ENCODE measurements around the gene USP17L15. TPM values are rescaled to one million over a fixed set of nuclear protein-coding genes. Genes with fewer than 3 reads are reported as not detected.
"Not testable (repeated sequence)": the region's sequence is repeated elsewhere in the genome, so short reads cannot be mapped to it uniquely, and the experiment has no call there.

USP17L15 gene
- total RNA-seq: 0.14 TPM in 1 of 2 replicates, not detected in the other

DNA sequence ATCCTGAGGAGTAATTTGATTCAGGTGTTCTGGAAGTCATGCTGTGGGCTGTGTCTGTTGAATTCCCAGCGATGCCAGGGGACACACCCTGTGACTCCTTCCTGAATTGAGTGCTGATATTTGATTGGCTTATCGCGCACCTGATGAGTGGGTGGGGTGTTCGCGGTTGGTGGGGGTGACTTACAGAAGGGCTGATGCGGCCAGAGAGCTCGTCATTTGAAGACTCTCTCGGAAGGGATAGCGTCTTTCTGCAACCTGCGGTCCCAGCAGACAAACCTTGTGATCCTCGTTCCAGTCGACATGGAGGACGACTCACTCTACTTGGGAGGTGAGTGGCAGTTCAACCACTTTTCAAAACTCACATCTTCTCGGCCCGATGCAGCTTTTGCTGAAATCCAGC lies at the start of gene USP17L15:
Gene USP17L15 (plus strand): TSS at position 301 of the 400 bp plus-strand sequence. CDS start 0 bp downstream, at position 301.
- intact Hi-C loops (cut with micrococcal nuclease); H3K9me3 Mint-ChIP-seq; H3K36me3 Mint-ChIP-seq (ENCODE audit: low read depth); DNase-seq; H3K4me3 Mint-ChIP-seq; H3K27ac Mint-ChIP-seq; H3K4me1 Mint-ChIP-seq; H3K27me3 Mint-ChIP-seq: not testable (repeated sequence)

DNA sequence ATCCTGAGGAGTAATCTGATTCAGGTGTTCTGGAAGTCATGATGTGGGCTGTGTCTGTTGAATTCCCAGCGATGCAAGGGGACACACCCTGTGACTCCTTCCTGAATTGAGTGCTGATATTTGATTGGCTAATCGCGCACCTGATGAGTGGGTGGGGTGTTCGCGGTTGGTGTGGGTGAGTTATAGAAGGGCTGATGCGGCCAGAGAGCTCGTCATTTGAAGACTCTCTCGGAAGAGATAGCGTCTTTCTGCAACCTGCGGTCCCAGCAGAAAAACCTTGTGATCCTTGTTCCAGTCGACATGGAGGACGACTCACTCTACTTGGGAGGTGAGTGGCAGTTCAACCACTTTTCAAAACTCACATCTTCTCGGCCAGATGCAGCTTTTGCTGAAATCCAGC lies 23.8 kb upstream of the USP17L15 start, which contains the start of gene USP17L10:
Gene USP17L10 (plus strand): TSS at position 301 of the 400 bp plus-strand sequence. CDS start 0 bp downstream, at position 301.
- intact Hi-C loops (cut with micrococcal nuclease); H3K9me3 Mint-ChIP-seq; H3K4me3 Mint-ChIP-seq; H3K27me3 Mint-ChIP-seq; H3K27ac Mint-ChIP-seq; H3K4me1 Mint-ChIP-seq; DNase-seq; H3K36me3 Mint-ChIP-seq (ENCODE audit: low read depth): not testable (repeated sequence)

DNA sequence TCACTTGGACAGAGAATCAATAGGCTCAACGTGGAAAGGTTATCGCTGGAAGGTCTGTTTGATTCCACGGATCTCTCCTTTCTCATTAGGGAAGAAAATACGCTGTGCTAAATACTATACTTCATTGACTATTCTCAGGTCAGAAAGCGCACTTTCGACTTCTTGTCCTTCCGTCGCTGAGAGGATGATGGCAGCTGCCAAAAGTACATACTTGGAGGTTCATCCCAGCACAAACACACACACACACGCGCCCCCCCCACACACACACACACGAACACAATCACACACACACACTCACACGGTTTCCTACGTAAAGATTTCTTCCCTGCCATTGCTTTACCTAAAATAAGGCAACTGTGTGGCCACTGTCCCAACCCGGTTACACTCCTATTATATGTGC lies 19.5 kb upstream of the USP17L15 start:
- H3K4me1 Mint-ChIP-seq; H3K4me3 Mint-ChIP-seq; H3K27me3 Mint-ChIP-seq; H3K36me3 Mint-ChIP-seq (ENCODE audit: low read depth); intact Hi-C loops (cut with micrococcal nuclease); H3K27ac Mint-ChIP-seq; H3K9me3 Mint-ChIP-seq: not testable (repeated sequence)
- DNase-seq: peak; percentile 50

DNA sequence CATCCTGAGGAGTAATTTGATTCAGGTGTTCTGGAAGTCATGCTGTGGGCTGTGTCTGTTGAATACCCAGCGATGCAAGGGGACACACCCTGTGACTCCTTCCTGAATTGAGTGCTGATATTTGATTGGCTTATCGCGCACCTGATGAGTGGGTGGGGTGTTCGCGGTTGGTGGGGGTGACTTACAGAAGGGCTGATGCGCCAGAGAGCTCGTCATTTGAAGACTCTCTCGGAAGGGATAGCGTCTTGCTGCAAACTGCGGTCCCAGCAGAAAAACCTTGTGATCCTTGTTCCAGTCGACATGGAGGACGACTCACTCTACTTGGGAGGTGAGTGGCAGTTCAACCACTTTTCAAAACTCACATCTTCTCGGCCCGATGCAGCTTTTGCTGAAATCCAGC lies 19.1 kb upstream of the USP17L15 start, which contains the start of gene USP17L11:
Gene USP17L11 (plus strand): TSS at position 301 of the 400 bp plus-strand sequence. CDS start 0 bp downstream, at position 301.
- intact Hi-C loops (cut with micrococcal nuclease); H3K36me3 Mint-ChIP-seq (ENCODE audit: low read depth); DNase-seq; H3K9me3 Mint-ChIP-seq; H3K27ac Mint-ChIP-seq; H3K4me1 Mint-ChIP-seq; H3K4me3 Mint-ChIP-seq; H3K27me3 Mint-ChIP-seq: not testable (repeated sequence)

DNA sequence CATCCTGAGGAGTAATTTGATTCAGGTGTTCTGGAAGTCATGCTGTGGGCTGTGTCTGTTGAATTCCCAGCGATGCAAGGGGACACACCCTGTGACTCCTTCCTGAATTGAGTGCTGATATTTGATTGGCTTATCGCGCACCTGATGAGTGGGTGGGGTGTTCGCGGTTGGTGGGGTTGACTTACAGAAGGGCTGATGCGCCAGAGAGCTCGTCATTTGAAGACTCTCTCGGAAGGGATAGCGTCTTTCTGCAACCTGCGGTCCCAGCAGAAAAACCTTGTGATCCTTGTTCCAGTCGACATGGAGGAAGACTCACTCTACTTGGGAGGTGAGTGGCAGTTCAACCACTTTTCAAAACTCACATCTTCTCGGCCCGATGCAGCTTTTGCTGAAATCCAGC lies 14.3 kb upstream of the USP17L15 start, which contains the start of gene USP17L12:
Gene USP17L12 (plus strand): TSS at position 301 of the 400 bp plus-strand sequence. CDS start 0 bp downstream, at position 301.
- H3K27me3 Mint-ChIP-seq; intact Hi-C loops (cut with micrococcal nuclease); H3K4me1 Mint-ChIP-seq: not testable (repeated sequence)

GRCh38 chr4:9224596-9224995 lies 9.6 kb upstream of the USP17L15 start, which contains the start of gene USP17L13:
Gene USP17L13 (plus strand): TSS chr4:9224896. CDS start chr4:9224896, 0 bp downstream.
- H3K4me1 Mint-ChIP-seq; DNase-seq; H3K4me3 Mint-ChIP-seq; H3K27ac Mint-ChIP-seq; intact Hi-C loops (cut with micrococcal nuclease); H3K9me3 Mint-ChIP-seq; H3K36me3 Mint-ChIP-seq (ENCODE audit: low read depth); H3K27me3 Mint-ChIP-seq: not testable (repeated sequence)

More for the DNA sequence above, 14.3 kb upstream of the USP17L15 start, which contains the start of gene USP17L12:
- H3K9me3 Mint-ChIP-seq; H3K27ac Mint-ChIP-seq; H3K36me3 Mint-ChIP-seq (ENCODE audit: low read depth); DNase-seq; H3K4me3 Mint-ChIP-seq: not testable (repeated sequence)

DNA sequence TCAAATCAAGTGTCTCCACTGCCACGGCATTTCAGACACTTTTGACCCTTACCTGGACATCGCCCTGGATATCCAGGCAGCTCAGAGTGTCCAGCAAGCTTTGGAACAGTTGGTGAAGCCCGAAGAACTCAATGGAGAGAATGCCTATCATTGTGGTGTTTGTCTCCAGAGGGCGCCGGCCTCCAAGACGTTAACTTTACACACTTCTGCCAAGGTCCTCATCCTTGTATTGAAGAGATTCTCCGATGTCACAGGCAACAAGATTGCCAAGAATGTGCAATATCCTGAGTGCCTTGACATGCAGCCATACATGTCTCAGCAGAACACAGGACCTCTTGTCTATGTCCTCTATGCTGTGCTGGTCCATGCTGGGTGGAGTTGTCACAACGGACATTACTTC lies 3.9 kb upstream of the USP17L15 start:
- not testable (repeated sequence) for H3K27ac Mint-ChIP-seq

DNA sequence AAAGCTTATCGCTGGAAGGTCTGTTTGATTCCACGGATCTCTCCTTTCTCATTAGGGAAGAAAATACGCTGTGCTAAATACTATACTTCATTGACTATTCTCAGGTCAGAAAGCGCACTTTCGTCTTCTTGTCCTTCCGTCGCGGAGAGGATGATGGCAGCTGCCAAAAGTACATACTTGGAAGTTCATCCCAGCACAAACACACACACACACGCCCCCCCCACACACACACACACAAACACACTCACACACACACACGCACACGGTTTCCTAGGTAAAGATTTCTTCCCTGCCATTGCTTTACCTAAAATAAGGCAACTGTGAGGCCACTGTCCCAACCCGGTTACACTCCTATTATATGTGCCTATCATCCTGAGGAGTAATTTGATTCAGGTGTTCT lies 4.3 kb downstream of the USP17L15 start:
- H3K4me1 Mint-ChIP-seq; DNase-seq; H3K27ac Mint-ChIP-seq; intact Hi-C loops (cut with micrococcal nuclease); H3K36me3 Mint-ChIP-seq (ENCODE audit: low read depth); H3K9me3 Mint-ChIP-seq; H3K4me3 Mint-ChIP-seq; H3K27me3 Mint-ChIP-seq: not testable (repeated sequence)

More for the DNA sequence above, 3.9 kb upstream of the USP17L15 start:
- intact Hi-C loops (cut with micrococcal nuclease); H3K4me3 Mint-ChIP-seq; H3K4me1 Mint-ChIP-seq; H3K36me3 Mint-ChIP-seq (ENCODE audit: low read depth); H3K27me3 Mint-ChIP-seq; H3K9me3 Mint-ChIP-seq: not testable (repeated sequence)
- peak; percentile 49 for DNase-seq

- H3K27ac Mint-ChIP-seq: not testable (repeated sequence)
These were observed 9.4 kb downstream of the USP17L15 start, which contains the start of gene USP17L17 for GRCh38 chr4:9243579-9243978. Gene USP17L17 (plus strand): TSS chr4:9243879. CDS start chr4:9243879, 0 bp downstream.

DNA sequence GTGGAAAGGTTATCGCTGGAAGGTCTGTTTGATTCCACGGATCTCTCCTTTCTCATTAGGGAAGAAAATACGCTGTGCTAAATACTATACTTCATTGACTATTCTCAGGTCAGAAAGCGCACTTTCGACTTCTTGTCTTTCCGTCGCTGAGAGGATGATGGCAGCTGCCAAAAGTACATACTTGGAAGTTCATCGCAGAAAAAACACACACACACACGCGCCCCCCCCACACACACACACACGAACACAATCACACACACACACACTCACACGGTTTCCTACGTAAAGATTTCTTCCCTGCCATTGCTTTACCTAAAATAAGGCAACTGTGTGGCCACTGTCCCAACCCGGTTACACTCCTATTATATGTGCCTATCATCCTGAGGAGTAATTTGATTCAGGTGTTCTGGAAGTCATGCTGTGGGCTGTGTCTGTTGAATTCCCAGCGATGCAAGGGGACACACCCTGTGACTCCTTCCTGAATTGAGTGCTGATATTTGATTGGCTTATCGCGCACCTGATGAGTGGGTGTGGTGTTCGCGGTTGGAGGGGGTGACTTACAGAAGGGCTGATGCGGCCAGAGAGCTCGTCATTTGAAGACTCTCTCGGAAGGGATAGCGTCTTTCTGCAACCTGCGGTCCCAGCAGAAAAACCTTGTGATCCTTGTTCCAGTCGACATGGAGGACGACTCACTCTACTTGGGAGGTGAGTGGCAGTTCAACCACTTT lies 13.9 kb downstream of the USP17L15 start, which contains the start of gene USP17L18:
Gene USP17L18 (plus strand): TSS at position 678 of the 728 bp plus-strand sequence. CDS start 0 bp downstream, at position 678.
- H3K27ac Mint-ChIP-seq; H3K9me3 Mint-ChIP-seq; intact Hi-C loops (cut with micrococcal nuclease); H3K27me3 Mint-ChIP-seq; H3K36me3 Mint-ChIP-seq (ENCODE audit: low read depth); H3K4me1 Mint-ChIP-seq; H3K4me3 Mint-ChIP-seq: not testable (repeated sequence)
- peak; percentile 54 for DNase-seq

More at GRCh38 chr4:9243579-9243978, 9.4 kb downstream of the USP17L15 start, which contains the start of gene USP17L17:
- H3K4me1 Mint-ChIP-seq; H3K27me3 Mint-ChIP-seq; H3K4me3 Mint-ChIP-seq; H3K9me3 Mint-ChIP-seq; H3K36me3 Mint-ChIP-seq (ENCODE audit: low read depth); intact Hi-C loops (cut with micrococcal nuclease): not testable (repeated sequence)
- DNase-seq: peak; percentile 14

DNA sequence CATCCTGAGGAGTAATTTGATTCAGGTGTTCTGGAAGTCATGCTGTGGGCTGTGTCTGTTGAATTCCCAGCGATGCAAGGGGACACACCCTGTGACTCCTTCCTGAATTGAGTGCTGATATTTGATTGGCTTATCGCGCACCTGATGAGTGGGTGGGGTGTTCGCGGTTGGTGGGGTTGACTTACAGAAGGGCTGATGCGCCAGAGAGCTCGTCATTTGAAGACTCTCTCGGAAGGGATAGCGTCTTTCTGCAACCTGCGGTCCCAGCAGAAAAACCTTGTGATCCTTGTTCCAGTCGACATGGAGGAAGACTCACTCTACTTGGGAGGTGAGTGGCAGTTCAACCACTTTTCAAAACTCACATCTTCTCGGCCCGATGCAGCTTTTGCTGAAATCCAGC lies 18.9 kb downstream of the USP17L15 start, which contains the start of gene USP17L19:
Gene USP17L19 (plus strand): TSS at position 301 of the 400 bp plus-strand sequence. CDS start 0 bp downstream, at position 301.
- H3K36me3 Mint-ChIP-seq (ENCODE audit: low read depth); H3K27ac Mint-ChIP-seq; H3K9me3 Mint-ChIP-seq; H3K4me1 Mint-ChIP-seq; DNase-seq; H3K4me3 Mint-ChIP-seq; H3K27me3 Mint-ChIP-seq; intact Hi-C loops (cut with micrococcal nuclease): not testable (repeated sequence)

DNA sequence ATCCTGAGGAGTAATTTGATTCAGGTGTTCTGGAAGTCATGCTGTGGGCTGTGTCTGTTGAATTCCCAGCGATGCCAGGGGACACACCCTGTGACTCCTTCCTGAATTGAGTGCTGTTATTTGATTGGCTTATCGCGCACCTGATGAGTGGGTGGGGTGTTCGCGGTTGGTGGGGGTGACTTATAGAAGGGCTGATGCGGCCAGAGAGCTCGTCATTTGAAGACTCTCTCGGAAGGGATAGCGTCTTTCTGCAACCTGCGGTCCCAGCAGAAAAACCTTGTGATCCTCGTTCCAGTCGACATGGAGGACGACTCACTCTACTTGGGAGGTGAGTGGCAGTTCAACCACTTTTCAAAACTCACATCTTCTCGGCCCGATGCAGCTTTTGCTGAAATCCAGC lies 23.6 kb downstream of the USP17L15 start, which contains the start of gene USP17L20:
Gene USP17L20 (plus strand): TSS at position 301 of the 400 bp plus-strand sequence. CDS start 0 bp downstream, at position 301.
- intact Hi-C loops (cut with micrococcal nuclease); H3K9me3 Mint-ChIP-seq; H3K27ac Mint-ChIP-seq; H3K4me3 Mint-ChIP-seq; H3K4me1 Mint-ChIP-seq; DNase-seq; H3K36me3 Mint-ChIP-seq (ENCODE audit: low read depth); H3K27me3 Mint-ChIP-seq: not testable (repeated sequence)

DNA sequence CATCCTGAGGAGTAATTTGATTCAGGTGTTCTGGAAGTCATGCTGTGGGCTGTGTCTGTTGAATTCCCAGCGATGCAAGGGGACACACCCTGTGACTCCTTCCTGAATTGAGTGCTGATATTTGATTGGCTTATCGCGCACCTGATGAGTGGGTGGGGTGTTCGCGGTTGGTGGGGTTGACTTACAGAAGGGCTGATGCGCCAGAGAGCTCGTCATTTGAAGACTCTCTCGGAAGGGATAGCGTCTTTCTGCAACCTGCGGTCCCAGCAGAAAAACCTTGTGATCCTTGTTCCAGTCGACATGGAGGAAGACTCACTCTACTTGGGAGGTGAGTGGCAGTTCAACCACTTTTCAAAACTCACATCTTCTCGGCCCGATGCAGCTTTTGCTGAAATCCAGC lies 28.4 kb downstream of the USP17L15 start, which contains the start of gene USP17L21:
Gene USP17L21 (plus strand): TSS at position 301 of the 400 bp plus-strand sequence. CDS start 0 bp downstream, at position 301.
- H3K9me3 Mint-ChIP-seq; H3K27ac Mint-ChIP-seq; H3K36me3 Mint-ChIP-seq (ENCODE audit: low read depth); H3K4me3 Mint-ChIP-seq; H3K4me1 Mint-ChIP-seq; intact Hi-C loops (cut with micrococcal nuclease); DNase-seq; H3K27me3 Mint-ChIP-seq: not testable (repeated sequence)

- intact Hi-C loops (cut with micrococcal nuclease); H3K27ac Mint-ChIP-seq; H3K9me3 Mint-ChIP-seq; DNase-seq; H3K4me3 Mint-ChIP-seq; H3K4me1 Mint-ChIP-seq; H3K27me3 Mint-ChIP-seq; H3K36me3 Mint-ChIP-seq (ENCODE audit: low read depth): not testable (repeated sequence)
These were observed 33.1 kb downstream of the USP17L15 start, which contains the start of gene USP17L22 for GRCh38 chr4:9267319-9267718. Gene USP17L22 (plus strand): TSS chr4:9267619. CDS start chr4:9267619, 0 bp downstream.

All from activated CD4-positive, alpha-beta T cell treated with anti-CD3 and anti-CD28 coated beads, Interleukin-2, amount 10 ng/mL, durations not matched to agents 24 days and 14 days (primary cell).